Stimulated activated CD8-positive, alpha-beta memory T cell treated with anti-CD3 and anti-CD28 coated beads, Interleukin-15, amount 100 ng/mL, for 24 hours (primary cell): ENCODE measurements around the gene NME9.

Experiments
- DNase-seq: peaks from one replicate; pipeline ENCODE4 v3.0.0-alpha.2; 2020; ENCODE audit warnings: low read depth

NME9 gene

DNA sequence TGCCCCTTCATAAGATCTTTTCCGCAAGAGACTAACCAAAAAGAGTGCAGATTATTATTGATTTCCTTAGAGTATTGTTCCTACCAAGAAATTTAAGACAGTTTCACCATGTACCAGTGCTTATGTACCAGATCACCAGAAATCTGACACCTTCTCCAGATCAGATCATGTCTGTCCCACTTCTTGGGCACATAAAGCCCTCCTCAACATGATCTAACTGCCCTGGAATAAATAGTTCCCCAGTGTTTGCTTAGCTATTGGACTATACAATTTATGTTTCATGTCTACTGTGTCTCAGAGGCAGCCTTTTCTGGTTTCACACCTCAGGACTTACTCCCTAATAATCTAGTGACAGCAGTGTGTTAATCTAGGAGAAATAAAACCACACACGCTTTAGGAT lies 46.8 kb downstream of the NME9 start:
- no peak for DNase-seq

DNA sequence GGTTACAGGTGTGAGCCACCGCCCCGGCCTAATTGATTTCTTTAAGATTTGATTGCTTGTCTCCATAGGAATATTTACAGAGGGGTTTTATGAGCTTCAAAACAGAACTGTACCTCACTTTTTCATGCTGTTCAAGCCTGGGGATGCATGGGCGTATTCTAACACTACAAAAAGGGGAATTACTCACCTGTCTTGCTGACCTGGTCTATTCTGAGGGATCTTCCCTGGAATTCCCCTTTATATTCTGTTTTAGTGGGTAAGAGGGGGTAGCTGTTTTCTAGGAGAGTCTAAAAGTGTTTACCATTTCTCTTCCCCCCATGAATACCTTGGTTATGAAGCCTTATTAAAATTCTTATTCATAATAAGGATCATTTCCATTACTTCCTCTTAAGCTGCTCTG lies 48.1 kb downstream of the NME9 start:
- no peak for DNase-seq

DNA sequence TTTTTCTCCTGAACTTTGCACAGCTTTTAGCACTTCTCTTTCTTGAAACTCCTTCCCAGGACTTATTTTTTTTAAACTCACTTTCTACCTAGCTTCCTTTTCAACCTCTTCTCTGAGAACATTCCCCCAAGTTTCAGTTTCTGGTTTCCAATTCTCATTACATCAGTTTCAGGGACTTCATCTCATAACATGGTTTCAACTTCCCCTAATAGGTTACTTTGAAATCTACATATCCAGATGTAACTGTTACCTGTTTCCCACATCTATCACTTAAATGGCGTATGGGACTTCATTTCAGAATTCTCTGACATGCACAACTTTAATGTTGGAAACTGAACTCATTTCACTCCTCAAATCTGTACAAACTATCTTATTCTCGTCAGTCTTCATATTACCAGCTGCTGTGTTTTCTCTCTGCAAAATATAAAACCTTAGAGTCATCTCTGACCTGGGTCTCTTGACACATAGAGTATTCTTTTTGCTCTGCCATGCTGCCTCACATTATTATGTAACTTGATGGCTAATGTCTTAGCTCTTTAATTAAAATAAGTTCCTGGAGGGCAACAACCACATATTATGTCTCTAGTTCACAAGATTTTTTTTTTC lies 58.4 kb downstream of the NME9 start:
- no peak for DNase-seq

DNA sequence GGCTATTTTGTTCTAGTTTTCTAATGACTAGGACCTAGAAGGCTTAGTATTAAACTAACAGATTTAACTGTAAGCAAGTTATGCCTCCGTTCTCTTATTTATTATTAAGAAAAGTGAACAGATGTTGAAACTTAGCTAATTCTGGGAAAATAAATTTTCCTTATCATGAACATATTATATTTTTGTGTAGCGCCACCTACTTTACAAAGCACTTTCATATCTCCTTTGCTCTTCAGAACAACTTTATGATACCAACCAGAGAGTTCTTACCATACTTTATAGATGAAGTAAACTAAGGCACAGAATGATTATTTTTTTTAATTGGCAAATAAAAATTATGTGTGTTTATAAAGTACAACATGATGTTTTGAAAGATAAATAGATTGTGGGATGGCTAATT lies 59.4 kb downstream of the NME9 start:
- no peak for DNase-seq

DNA sequence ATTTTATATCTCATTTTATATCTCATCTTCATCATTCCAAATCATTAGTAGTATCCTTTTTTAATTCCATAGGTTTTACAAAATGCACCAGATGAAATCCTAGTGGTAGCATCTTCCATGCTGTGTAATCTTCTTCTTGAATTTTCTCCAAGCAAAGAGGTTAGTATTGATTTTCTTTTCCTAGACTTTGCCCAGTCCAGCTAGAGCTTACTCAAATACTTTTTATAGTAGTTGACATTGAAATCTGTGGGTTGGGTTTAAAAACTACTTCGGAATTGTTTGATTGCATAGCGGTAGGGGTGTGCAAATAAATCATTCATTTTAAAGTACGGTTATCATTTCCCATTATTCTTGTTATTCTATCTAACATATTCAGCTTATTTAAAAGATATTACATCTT lies 62.6 kb downstream of the NME9 start:
- DNase-seq, result no peak

DNA sequence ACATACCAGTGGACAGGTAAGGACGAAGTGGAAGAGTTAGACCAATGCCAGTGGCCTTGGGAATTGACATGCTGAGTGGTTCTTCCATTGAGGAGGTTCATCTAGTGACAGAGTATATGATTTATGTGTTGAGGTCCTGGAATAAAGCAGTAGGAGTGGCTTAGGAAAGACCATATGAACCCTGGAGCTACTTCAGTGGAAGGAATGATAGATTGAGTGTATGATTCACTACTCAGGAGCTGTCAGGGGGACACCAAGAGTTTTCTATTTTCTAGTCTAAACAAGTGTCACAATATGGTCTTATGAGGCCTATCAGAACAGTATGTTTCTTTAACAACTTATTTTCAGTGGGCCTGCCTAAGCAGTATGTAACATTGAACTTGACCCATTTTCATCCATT lies 63.9 kb downstream of the NME9 start:
- no peak for DNase-seq

DNA sequence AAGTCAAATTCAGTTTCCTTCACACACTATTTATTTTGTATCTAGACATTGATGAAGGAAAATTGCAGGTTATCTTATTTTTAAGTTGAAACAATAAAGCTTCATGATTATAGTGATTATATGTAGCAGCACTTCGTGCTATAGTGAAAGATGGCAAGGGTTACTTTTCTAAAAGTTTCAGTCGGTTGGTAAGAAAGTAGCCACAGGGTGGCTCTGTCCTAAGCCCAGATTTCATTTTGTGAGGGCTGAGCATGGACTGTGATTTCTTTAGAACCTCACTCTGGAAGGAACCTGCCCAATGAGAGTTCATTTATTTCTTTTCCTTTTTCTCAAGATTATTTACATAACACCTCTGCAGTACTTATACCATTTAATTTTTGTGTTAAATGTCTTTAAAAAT lies 66.5 kb downstream of the NME9 start:
- DNase-seq, result no peak

DNA sequence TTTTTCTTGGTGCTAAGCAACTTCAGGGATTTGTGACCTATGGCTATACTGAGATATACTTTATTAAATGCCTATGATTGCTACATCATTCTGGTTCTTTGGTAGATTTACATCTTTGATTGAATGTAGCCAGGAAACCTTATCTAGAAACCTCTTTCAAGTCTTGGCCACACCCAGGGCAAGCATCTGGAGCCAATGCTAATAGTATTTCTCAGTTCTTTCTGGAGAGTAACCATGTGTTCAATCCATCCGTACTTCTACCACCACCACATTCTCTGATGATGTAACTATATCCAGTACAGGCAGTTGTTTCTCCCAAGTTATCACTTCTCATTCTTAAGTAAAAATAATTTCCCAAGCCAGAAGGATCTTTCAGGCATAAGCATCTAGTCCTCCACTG lies 69.0 kb downstream of the NME9 start:
- DNase-seq, result no peak

DNA sequence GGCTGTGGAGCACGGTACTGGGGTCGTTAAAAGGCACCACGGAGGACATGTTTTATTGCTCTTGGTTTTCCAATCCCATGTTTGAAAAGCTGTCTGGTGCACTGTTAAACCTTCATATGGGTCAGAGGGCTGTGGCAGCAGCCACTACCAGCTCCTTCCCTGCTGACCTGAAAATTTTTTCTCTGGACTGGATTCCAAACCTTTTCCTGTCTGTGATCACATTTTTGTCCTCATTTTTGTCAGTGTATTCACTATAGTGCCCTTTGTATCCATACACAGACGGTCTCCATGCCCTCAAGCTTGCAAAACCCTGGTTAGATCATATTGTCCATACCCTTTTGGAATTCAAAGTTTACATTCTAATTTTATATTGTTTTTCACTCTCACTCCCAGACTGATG lies 70.5 kb downstream of the NME9 start:
- DNase-seq, result no peak

DNA sequence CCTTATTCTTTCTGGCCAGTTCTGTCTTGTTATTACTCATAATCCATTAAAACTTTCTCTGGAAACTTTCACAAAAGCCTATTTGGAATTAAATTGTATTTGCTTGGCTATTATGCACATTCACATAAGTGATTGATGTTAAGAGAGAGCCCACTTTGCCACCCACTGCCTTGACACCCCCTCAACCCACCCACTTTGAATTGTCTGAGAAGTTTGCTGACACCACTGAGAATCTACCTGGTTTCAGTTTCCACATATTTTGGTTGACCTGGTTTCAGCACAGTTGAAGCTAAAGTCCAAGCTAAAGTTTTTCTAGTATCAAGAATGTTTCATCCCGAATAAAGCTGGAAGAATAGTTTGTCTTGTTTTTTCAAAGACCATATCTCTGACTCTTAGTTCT lies 71.7 kb downstream of the NME9 start:
- DNase-seq, result no peak

DNA sequence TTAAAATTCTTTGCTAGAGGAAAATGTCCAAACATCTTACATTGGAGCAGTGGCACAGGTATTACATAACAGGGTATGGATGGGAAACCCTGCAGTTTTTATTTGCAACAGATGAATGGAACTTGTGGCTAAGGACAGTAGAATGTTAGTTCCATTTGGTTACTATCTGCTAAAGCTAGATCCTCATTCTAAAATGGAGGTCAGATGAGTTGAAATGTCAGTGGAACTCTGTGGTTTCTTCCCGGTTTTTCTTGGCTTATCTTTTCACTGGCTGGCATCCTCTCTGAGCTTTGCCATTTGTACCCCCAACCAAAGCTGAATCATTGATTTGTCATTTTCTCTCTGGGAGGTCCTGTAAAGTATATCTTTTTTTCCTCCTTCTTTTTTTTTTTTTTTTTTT lies 73.6 kb downstream of the NME9 start:
- no peak for DNase-seq

DNA sequence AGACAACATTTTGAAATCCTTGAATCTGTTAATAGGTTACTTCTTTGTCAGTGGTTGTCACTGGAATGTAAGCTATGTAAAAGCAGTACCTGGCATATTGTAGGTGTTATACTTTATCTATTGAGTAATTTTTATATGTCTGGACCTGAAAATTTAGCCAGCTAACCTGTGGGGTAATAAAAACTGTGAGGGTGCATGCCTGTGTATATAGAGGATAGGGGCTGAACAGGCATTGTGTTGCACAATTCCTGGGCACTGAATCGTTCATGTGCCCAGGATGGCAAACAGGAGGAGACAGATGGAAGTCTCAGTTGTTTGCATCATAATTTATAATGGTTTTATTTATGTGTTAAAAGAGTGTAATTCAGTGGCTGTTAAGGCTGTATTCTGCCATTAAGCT lies 75.4 kb downstream of the NME9 start:
- DNase-seq, result no peak

DNA sequence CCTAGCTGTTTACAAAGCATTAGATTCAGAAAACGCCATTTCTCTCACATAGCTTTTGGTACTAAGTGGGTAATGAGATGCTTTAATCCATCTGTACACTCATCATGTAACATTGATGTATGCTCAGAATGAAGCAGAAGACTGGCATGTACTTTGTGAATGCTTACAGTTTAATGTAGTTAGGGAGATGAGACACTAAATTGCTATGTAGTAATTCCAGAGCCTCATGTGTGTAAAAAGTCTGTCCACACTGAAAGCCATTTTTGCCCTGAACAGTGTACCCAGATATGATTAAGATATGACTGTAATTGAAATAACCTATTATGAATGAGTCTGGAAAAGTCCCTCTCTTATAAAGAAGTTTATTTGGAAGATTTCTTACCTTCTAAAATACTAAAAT lies 76.0 kb downstream of the NME9 start:
- DNase-seq, result no peak
